GM18520 (cell line): ENCODE data around the gene BRD2.
A peak's percentile ranks its signal among the peaks of the same experiment; 100 is the strongest.
"Not testable (repeated sequence)": the region's sequence is repeated elsewhere in the genome, so short reads cannot be mapped to it uniquely, and the experiment has no call there.

Experiments used
- ATAC-seq: cut with Tn5 transposase; IDR thresholded peaks from one replicate; pipeline ENCODE4 v1.9.1; 2021; ENCODE audit not compliant: unreplicated experiment

Gene BRD2

DNA sequence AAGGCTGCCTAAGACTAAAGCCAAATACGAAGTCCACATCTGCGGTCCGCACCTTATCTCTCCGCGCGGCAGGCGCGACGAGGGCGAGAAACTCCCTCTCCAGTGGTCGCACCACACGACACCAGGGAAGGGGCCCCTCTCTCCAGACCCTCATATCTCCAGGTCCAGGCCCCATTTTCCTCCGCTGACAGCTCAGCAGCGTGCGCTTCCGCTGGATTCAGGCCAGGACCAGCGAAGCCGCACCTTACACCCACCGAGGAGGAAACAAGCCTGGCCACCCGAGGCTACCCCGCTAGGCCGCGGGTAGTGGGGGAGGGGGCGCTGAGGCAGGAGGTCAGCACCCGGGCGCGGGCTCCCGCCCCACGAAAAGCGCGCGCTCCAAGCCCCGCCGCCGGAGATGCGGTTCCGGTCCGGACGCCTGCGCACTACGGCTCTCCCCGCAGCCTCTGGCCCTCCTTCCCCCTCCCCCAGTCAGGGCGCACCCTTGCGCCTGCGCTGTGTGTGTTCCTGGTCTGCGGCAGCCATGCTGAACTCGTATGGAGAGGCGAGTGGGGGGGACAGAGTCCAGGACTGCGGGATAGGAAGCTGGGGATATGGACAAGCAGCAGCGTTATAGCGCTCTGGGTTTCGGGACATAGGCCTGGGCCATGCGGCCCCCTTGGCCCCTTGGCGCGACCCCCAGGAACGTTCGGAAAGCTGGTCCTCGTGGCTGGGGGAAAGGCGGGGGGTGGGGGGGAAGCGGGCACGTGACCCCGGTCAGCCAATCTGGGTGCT, at the start of gene BRD2:
Gene BRD2, plus strand, starts transcription at position 502 of the 774 bp plus-strand sequence. CDS start 4,305 bp downstream, outside the sequence.
- peak; percentile 23 for ATAC-seq

DNA sequence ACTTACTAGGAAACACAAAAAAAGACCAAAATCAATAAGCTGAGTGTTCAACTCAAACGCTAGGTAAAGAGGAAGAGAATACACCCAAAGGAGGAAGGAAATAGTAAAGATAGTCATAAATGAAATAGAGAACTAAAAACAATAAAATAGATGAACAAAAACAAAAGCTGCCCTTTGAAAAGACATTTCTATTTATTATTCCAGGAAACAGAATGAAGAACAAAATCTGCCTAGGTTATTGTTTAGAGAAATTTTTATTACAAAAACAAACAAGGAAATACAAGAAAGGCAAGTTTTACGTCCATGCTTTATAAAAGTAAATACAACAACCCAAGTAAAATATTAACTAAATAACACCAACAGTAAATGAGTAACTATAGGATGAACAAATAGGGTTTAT, 47.7 kb upstream of the BRD2 start:
- ATAC-seq, result no peak

DNA sequence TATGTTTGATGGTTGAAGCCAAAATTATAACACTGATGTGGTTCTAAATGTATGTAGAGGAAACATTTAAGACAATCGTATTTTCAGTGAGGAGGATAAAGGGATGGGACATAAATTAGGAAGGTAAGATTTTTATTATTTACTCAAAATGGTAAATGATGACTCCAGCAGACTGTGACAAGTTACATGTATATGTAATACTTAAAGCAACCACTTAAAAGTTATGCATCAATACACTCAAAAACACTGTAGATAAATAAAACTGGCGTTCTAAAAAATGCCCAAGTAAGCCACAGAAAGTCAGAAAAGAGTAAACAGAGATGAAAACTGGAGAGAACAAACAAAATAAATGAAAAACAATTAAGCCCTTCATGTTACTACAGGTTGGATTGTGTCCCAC, 46.3 kb upstream of the BRD2 start:
- no peak for ATAC-seq

DNA sequence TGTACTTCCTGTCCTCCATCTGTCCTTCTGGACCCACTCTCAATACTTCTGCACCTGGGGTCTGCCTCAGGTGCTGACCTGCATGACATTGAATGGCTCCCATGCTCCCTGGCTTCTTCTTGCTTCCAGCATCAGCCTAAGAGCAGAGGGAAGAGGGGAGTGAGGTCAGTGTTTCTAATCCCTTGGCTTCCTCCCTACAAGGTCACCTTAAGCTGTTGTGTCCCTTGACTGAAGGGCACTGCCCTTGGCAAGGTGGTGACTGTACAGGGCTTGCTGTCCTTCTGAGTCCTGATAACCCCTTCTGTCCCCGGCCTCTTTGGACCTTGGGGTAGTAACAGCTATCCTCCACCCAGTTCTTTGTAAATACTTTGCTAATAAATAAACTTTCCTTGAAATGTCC, 37.2 kb upstream of the BRD2 start:
- no peak for ATAC-seq

DNA sequence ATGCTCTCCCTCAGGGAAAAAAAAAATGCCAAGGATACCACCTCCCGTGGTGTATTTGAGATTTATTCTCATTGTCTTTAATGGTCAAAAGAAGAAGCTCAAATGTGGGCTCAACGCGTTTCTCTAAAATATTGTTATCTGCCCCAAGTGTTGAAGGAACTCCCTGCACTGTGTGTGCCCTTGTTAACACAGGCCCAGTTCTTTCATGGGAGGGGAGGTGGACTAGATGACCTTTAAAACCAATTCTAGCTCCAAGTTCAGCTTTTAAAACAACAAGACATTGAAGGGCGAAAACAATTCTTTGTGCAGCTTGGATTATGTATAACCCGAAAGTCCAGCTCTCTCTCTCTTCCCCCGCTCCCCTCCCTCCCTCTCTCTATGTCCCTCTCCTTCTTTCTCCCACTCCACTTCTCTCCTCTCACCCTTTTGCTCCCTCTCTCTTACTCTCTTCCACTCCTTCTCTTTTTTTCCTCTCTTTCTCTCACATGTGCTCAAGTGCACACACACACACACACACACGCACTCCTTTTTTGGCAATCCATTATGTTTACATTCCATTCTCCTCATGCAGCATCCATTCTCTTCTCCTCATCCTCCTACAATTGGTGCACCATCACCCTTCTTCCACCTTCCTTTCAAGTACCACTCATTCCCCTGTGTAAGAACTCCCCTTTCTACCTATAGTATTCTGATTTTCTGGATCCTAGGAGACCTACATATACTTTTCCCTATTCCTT, 36.1 kb upstream of the BRD2 start:
- ATAC-seq, result no peak

DNA sequence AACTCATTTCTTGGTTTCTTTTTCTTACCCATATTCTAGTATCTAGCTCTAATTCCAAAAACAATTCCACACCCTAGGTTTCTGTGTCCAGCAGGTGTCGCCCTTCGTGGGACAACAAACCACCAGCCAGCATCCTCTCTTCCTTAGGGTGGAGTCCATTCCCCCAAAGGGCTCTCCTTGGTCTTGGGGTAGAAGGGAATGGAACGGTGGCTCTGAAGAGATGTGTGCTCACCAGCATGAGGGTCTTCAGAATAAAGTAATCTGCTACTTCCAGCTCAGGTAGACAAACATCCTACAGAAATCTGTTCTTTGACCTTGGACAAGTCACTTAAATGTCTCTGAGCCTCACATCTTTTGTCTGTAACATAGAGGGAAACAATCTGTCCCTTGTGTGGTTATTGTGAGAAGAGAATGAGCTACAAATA, 34.7 kb upstream of the BRD2 start:
- ATAC-seq, result no peak

DNA sequence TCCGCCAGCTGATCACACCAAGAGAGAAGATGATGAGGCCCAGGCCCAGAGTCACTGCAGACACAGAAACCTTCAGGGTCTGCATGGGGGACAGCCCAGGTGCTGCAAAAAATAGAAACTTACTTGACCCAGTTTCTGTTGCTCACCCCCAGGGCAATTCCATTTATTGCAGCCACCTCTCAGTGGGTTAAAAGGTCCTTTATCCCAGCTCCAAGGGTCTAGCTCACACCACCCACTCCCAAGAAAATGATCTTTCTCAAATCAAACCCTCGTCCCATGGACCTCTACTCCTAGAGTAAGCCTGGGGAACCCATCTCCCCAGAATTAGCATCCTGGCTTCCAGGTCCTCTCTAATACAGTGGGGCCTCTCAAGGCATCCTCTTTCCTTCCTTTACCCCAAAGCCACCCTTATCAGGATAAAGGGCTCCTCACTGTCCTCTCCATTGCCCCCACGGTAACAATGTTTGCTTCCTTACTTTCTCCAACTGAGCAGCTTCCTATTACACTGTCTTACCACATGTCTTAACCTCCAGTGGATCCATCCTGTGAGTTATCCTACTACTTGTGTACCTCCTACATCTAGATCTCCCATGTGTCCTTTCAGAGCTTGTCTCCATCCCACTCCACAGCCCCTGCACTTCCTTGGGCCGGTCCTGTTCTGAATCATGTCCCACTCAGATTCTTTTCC, 32.7 kb upstream of the BRD2 start:
- ATAC-seq, result no peak

DNA sequence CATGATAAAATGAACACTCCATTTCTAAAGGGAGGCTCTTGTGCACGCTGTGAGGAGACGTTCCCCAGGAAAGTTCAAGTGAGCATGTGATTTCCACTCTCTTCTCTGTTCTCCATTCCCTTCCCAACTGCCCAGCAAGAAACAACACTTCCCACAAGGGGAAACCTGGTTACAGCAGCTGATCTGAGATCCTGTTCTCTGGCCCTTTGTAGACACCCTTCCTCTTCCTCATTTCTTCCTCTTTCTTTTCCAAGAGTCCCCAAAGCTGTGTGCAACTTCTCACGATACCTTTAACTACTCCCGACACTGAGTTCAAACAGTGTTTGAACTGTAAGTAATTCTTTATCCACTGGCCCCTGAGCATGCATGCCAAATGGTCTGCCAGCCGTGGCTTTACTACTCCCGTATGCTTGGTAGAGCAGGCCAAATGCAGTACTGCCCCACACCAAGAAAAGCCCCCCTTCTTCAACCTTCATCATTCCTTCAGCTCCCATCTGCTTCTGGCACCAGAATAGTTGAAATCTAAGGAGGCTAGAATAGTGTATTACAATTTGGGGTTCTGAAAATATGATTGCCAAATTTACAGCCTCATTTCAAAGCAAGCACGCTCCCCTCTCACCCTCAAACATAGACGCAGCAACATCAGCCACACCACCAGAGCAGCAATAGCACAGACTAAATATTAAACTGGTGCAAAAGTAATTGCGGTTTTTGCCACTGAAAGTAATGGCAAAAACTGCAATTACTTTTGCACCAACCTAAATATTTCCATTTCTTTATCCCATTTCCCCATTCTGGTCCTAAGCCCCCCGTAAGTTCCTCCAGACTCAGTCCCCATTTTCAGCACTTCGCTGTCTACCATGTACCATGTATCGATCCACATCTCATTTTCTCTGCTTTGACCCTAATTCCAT, 31.9 kb upstream of the BRD2 start:
- ATAC-seq, result no peak

DNA sequence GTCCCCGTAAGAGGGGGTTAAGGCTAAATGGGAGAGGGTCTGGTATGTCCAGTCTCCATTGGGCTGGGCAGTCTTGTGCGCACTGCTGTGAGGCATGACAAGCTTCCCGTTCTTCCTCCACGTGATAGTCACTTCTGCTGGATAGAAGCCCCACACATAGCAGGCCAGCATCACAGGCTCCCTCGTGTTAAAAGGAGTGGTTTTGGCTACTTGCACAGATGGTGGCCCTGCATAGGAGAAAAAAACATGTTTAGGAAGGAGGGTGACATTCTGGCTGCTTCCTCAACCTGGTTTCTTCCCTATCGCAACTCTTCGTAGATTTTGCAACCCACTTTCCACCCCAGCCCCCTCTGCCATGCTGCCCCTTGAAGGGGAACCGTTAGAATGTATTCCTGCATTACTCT, 31.2 kb upstream of the BRD2 start:
- ATAC-seq, result no peak

DNA sequence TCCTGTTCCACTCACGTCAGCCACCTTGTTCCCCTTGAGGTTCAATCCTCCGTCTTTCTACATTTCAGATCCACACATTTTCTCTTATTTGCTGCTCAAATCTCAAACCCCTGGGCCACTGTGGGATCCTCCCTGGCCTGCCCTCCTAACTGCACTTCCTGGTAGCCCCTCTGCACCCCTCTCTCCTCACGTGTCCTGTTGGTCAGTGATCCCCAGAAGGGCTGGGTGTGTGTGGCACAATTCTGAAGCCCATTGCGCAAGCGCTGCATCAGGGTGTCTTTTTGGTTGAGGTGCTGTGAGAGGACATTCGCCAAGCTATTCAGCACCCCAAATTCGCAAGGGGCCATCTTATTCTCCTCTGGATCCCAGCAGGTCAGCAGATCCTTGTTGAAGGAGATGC, 29.9 kb upstream of the BRD2 start:
- ATAC-seq, result no peak

DNA sequence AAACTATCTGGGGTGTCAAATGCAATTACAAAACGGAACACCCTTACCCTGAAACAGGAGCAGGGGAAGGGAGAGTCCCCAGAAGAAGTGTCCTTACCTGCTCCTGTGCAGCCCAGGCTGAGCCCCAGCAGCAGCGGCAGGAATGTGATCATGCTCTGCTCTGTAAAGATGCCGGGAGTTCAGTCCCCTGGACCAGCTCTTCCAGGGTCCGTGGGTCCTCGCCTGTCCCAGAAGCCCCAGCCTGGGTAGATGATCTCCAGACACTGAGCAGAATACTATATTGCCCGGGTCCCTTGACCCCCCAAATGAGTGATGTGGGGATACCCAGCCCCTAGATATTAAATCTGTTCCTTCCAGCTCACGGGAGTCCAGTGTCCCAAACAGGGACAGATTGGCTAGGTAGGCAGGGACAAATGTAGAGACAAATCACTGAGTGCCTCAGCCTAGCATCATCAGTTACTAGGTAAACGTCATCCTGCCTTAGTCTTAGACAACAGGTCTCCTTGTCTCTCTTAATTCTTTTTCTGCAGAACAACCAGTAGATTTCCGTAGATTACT, 27.7 kb upstream of the BRD2 start, which contains the start of gene HLA-DMB:
Gene HLA-DMB, minus strand, starts transcription at position 373 of the 558 bp plus-strand sequence. Its CDS starts 221 bp downstream, at position 152.
- peak; percentile 44 for ATAC-seq

DNA sequence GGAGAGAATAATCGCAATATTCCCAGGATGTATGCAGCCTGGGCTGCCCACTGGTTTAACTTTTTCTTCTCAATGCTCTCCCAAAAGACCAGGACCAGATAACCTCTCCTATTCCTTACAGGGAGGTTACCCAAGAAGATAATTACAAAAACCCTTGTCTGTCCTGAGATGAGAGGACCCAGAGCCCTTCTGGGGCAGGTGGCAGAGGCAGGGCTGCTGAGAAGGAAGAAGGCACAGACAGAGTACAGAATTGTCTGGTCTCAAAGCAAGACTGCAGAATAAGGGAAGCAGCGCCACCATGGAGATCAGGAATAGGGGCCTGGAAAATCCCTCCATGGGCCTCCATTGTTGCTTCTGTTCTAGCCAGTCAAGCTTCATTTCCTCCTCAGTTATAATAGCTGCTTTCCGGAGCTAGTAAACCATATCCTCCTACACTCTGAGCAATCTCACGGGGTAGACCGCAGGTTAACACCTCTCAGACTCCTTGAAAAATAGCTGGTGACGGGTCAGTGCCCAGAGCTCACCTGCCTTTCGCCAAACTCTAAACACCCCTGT, 27.1 kb upstream of the BRD2 start:
- peak; percentile 49 for ATAC-seq

DNA sequence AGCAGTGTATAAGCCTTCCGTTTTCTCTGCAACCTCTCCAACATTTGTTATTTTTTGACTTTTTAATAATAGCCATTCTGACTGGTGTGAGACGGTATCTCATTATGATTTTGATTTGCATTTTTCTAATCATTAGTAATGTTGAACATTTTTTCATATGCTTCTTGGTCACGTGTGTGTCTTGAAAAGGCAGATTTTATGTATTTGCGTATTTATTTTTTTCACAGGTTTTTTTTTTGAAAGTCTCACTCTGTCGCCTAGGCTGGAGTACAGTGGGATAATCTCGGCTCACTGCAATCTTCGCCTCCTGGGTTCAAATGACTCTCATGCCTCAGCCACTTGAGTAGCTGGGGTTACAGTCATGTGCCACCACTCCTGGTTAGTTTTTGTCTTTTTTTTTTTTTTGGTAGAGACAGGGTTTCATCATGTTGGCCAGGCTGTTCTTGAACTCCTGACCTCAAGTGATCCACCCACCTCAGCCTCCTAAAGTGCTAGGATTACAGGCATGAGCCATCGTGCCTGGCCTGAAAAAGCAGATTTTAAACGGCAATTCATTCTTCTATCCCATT, 25.8 kb upstream of the BRD2 start:
- not testable (repeated sequence) for ATAC-seq

DNA sequence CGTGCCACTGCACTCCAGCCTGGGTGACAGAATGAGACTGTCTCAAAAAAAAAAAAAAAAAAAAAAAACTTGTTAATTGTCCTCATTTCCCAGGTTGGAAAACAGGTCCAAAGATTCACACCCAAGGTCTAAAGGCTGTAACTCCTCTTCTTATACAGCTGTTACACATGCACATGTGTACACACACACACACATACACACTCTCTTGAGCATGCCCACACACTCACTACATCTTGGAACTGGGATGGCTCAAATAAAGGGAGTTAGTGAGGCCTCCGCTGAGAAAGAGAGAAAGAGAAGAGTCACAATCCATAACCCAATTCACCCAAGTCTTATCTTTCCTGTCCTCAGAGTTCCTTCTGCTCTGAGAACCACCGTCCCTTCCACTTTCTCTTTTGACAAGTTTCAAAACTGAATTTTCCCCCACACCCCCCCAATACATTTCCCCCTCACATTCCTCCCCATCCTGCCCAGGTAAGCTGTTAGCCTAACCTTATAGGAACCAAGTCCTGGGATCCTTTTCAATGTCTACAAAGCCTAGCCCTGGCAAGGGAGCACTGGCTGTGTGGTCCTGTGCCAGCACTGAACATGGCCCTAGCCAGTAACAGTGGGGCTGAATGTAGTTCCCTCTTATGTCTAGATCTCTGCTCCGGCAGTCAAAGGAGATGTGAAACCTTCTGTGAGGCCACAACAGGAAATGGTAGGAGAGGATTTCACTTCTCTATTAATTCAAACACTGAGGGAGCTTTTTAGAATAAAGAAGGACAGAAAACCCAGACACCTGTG, 24.3 kb upstream of the BRD2 start:
- peak; percentile 27 for ATAC-seq

DNA sequence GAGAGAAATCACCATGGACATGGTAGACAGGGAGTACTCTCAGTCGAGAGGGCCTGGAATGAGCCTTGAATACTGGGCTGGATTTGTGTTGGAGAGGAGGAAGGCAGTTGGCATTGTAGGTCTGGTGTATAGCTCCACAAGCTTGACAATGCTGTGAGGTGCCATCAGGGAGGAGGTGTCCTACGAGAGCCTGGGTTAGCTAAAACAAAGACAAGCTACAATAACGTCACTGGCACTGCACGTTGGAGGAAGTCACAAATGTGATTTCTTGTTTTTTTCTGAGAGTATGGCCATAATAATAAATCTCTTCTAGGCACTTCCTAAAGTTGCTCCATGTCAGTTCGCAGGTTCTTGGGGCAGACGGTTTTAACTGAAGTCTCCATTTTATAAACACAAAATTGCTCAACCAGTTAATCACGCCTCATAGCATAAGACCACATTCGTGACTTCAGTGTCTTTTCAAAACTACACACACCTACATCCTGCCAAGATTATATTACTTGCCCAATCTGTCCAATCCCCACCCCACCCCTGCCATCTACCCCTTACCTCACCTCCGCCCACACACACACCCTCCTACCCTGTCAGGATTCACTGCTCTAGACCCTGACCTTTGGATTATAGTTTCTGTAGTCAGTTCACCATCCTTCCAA, 23.2 kb upstream of the BRD2 start:
- ATAC-seq, result no peak

DNA sequence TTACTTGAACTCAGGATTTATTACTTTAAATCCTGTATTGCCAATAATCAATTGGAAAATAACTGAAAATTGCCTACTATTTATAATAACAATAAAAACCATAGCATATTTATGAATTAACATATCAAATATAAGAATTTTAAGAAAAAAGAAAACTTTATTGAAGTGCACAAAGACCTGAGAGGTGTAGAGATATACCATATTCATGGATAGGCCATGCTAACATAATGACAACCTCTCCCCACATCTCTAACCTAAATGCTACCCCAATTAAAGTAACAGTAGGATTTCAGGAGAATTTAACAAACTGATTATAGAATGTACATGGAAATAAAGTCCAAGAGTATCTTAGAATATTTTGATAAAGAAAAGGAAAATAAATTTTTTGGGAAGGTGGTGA, 22.4 kb upstream of the BRD2 start:
- ATAC-seq, result no peak

DNA sequence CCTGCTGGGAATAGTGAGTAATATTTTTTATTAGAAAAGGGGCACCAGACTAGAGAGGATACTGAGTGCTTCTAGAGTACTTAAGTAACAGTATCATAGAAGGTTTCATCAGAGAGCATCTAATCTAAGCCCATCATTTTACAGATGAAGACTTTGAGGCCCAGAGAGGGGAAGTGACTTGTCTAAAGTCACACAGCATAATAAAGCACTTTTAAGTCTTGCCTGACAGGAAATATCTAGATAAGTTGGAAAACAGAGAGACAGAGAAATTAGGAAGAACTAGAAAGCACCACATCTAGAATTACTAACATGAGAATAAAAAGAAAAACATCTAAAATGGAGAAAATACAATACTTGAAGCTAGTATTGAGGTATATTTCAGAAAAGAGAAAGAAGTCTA, 21.5 kb upstream of the BRD2 start:
- ATAC-seq, result no peak
